ENCODE measurements around the gene ACSL5.

DNA sequence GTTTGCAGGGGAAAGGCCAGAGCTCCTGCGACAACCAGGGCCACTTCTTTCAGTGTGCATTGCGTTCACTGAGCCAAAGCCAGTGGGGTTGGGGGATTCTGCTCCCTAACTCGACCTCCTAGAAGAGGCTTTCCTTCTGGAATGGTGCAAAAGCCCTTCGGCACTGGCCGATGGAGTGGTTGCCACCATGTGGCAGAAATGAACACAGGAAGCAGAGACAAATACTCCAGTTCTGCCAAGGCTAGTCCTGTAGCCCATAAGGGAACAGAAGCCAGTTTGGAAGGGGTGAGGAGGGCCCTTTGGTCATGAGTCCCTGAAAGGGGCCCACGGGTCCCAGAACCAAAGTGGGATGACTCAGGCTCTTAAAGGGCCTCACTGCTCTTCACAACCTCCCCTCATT is 29.7 kb upstream of the ACSL5 start:
- TF ChIP-seq, protein P1, sequence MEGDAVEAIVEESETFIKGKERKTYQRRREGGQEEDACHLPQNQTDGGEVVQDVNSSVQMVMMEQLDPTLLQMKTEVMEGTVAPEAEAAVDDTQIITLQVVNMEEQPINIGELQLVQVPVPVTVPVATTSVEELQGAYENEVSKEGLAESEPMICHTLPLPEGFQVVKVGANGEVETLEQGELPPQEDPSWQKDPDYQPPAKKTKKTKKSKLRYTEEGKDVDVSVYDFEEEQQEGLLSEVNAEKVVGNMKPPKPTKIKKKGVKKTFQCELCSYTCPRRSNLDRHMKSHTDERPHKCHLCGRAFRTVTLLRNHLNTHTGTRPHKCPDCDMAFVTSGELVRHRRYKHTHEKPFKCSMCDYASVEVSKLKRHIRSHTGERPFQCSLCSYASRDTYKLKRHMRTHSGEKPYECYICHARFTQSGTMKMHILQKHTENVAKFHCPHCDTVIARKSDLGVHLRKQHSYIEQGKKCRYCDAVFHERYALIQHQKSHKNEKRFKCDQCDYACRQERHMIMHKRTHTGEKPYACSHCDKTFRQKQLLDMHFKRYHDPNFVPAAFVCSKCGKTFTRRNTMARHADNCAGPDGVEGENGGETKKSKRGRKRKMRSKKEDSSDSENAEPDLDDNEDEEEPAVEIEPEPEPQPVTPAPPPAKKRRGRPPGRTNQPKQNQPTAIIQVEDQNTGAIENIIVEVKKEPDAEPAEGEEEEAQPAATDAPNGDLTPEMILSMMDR (IDR thresholded peaks at IDR 0.05), result no peak
- TF ChIP-seq EZH2 (IDR thresholded peaks at IDR 0.05), result no peak

Data from neural progenitor cell (in vitro differentiated cells).